Erythroblast (primary cell): ENCODE measurements around the gene COL4A2.

Experiments used
- GATA1 ChIP-seq: IDR thresholded peaks from 2 replicates; pipeline ENCODE4 v1.6.1; 2011; ENCODE audit warnings: low read depth, mild to moderate bottlenecking, control low read depth, low read length, moderate library complexity
- POLR2A ChIP-seq: IDR thresholded peaks from 2 replicates; pipeline ENCODE4 v1.6.1; 2011; ENCODE audit warnings: mild to moderate bottlenecking, low read length

GRCh38 chr13:110458594-110459365 is 151.7 kb downstream of the COL4A2 start:
- TF ChIP-seq POLR2A (no peak), GATA1 (no peak)
